Measurements from ENCODE around the gene RUNX2.

DNA sequence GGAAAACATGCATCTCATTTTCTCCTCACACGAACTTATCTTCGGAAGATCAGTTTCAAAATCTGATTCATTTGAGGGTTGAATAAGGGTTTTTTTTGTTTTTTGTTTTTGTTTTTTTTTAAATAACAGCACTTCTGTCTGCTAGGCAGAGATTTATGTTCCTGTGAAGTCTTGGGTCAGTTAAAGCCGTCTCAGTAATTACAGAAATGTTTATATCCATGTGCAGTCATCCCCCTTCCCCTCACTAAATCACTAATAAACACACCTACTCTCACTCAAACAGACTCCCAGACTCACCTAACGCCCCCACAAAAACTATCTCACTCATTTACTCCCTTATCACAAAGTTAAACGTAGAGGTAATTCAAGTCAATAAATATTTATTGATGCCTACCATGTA is 263.8 kb downstream of the RUNX2 start:
- TF ChIP-seq EZH2 (IDR thresholded peaks at IDR 0.05; ENCODE audit: insufficient read depth, poor library complexity, severe bottlenecking): no peak
- TF ChIP-seq EZH2phosphoT487 (IDR thresholded peaks at IDR 0.05; ENCODE audit: insufficient read depth, low read depth): no peak
